Activated CD8-positive, alpha-beta memory T cell treated with anti-CD3 and anti-CD28 coated beads, Interleukin-2, amount 10 ng/mL, durations not matched to agents 7 days and 5 days (primary cell): ENCODE data around the gene TSHZ2. TPM values are rescaled to one million over a fixed set of nuclear protein-coding genes. Genes with fewer than 3 reads are reported as not detected.
"Not testable (repeated sequence)": the region's sequence is repeated elsewhere in the genome, so short reads cannot be mapped to it uniquely, and the experiment has no call there.

Experiments
- ATAC-seq: fragments of 150-1000 bp; cut with Tn5 transposase; one replicate; pipeline ENCODE4 v1.10.0; 2021; ENCODE audit warnings: moderate library complexity
- CTCF ChIA-PET: fragments of 350-600 bp; sonication (Branson Sonifier 250); formaldehyde crosslinking; loops from one replicate; lab custom pipeline; 2021; ENCODE audit warnings: antibody characterized with exemption; lab: Charles Lee
- DNase-seq: peaks from one replicate; pipeline ENCODE4 v3.0.0-alpha.2; 2020
- H3K27ac Mint-ChIP-seq: one replicate; pipeline ENCODE4 v1.8.0; 2021; ENCODE audit warnings: mild to moderate bottlenecking, mixed read lengths
- H3K27me3 Mint-ChIP-seq: one replicate; pipeline ENCODE4 v1.8.0; 2021; ENCODE audit warnings: mixed read lengths
- H3K36me3 Mint-ChIP-seq: one replicate; pipeline ENCODE4 v1.8.0; 2021; ENCODE audit warnings: mild to moderate bottlenecking, mixed read lengths
- H3K4me1 Mint-ChIP-seq: one replicate; pipeline ENCODE4 v1.8.0; 2021; ENCODE audit warnings: mixed read lengths
- H3K4me3 Mint-ChIP-seq: one replicate; pipeline ENCODE4 v1.8.0; 2021; ENCODE audit warnings: mild to moderate bottlenecking, moderate library complexity, mixed read lengths
- H3K9me3 Mint-ChIP-seq: one replicate; pipeline ENCODE4 v1.8.0; 2022; ENCODE audit warnings: low read depth, mixed read lengths
- total RNA-seq, 2 experiments: library from RNA; stranded (reverse); gene quantifications; one replicate each; pipeline ENCODE4 v1.2.3, GENCODE V29; 2021

The TSHZ2 gene
- total RNA-seq, 2 experiments from 2014 or later, result 0.18 to 1.9 TPM

DNA sequence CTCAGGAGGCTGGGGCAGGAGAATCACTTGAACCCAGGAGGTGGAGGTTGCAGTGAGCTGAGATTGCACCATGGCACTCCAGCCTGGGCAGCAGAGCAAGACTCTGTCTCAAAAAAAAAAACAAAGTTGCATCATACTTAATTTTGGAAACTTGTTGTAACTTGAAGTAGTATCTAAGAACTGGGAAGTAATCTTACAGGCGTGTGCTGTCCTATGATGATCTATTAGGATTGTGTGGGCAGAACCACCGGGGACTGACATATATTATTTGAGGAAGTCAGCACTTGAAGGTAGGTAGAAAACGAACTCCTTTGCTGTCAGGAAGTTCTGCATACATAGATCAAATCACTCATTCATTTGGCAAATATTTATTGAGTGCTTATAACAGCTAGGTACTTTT is 433.0 kb downstream of the TSHZ2 start:
- Mint-ChIP-seq H3K4me3 (no peak overlapping the region), H3K9me3 (peaks cover 2% of the 10 kb centered on the region), H3K27ac (no peak overlapping the region), H3K4me1 (peaks cover 8% of the 10 kb centered on the region), H3K36me3 (no peaks in the 10 kb centered on the region), H3K27me3 (no peaks in the 10 kb centered on the region)
- DNase-seq, result no peak
- no peak for ATAC-seq
- CTCF ChIA-PET, result interaction anchor here (1.8 kb wide), 1 partner anchor 143 kb away, joined by 5 read pairs; no protein-coding TSS in a partner anchor

DNA sequence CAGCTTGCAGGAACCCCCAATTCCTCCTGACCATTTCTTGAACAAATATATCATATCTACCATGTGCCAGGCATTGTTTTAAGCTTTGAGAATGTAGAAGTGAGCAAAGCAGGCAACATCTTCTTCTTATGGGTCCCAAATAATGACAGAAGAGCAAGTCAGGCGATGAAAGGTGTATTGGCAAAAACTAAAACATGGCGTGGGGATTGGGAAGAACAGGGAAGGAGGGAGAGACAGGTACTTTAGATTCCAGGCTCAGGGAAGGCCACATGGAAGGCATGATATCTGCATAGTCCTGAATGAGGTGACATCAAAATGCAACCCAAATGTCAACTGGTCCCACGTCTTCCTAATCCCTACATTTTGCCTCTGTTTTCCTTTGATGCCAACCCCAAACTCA is 434.4 kb downstream of the TSHZ2 start:
- Mint-ChIP-seq H3K9me3 (peaks cover 2% of the 10 kb centered on the region), H3K27ac (no peak overlapping the region), H3K27me3 (no peaks in the 10 kb centered on the region), H3K4me3 (no peak overlapping the region), H3K36me3 (no peaks in the 10 kb centered on the region), H3K4me1 (peaks cover 8% of the 10 kb centered on the region)
- DNase-seq, result no peak
- ATAC-seq, result no peak
- CTCF ChIA-PET, result interaction anchor here (1.8 kb wide), 1 partner anchor 141 kb away, joined by 5 read pairs; no protein-coding TSS in a partner anchor

DNA sequence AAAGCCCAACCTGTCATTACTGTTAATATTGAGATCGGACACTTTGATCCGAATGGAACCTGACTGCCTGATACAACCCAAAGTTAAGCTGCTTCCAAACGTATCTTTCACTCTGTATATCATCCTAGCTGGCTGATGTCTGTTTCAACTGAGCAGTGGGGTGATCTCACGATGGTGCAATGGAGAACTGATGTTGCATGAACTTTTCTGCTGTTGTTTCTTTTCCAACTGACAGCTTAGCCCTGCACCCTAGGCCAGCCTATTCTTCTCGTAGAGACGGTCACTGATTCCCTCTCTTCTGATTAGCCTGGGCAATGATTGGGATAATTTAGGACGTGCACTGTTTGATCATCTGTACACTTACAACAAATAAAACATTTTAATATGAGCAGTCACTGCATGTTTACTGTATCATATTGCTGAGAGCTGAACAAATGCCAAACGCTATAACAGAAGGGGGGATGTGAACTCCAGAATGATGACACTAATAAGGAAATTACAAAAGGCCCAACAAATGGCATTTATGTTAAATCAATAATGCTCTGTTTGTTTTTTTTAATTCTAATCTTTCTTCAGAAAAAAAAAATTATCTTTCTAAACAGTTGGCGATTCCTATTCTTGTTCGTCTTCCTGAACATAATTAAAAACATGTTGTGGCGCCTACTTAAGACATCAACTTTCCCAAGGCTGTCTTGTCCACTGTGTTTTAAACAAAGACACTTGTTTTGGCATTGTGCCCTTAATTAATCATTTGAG is 436.7 kb downstream of the TSHZ2 start:
- Mint-ChIP-seq H3K4me3 (no peak overlapping the region), H3K36me3 (no peaks in the 10 kb centered on the region), H3K4me1 (peaks cover 6% of the 10 kb centered on the region), H3K9me3 (no peaks in the 10 kb centered on the region), H3K27me3 (no peaks in the 10 kb centered on the region), H3K27ac (no peak overlapping the region)
- CTCF ChIA-PET, result no interaction called here
- DNase-seq (no peak), ATAC-seq (no peak)

DNA sequence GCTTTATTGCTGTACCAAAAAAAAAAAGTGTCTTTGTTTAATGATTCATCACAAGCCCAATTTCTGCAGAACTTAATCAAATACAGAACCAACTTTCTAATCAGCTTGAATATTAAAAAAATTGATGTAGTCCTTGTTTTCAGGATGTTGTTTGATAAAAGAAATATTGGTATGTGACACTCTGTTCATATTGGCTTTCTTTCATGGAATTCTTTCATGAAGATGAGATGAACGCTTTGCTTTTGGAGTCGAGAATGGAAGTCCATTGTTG is 437.2 kb downstream of the TSHZ2 start:
- H3K4me1 Mint-ChIP-seq, result peaks cover 6% of the 10 kb centered on the region
- no peak for ATAC-seq
- CTCF ChIA-PET, result no interaction called here
- H3K9me3 Mint-ChIP-seq, result no peaks in the 10 kb centered on the region
- no peak overlapping the region for H3K4me3 Mint-ChIP-seq
- no peaks in the 10 kb centered on the region for H3K36me3 Mint-ChIP-seq
- H3K27ac Mint-ChIP-seq, result no peak overlapping the region
- DNase-seq, result no peak
- no peaks in the 10 kb centered on the region for H3K27me3 Mint-ChIP-seq

DNA sequence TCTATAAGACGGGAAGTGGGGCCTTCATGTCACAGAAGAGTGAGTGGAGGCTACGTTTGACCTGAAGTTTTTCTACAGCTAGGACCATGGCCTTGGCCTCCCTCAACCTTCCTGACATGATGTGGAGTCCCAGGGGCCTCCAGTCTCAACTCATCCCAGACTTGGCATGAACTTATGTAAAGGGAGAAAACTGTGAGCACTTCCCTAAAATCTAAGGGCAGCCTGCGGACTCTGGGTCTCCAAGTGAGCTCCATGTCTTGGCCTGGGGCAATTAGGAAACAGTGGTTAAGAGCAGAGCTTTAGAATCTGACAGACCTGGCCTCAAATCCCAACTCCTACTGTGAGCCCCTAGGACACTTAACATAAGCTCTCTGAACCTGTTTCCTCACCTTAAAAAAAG is 439.0 kb downstream of the TSHZ2 start:
- Mint-ChIP-seq H3K36me3 (no peaks in the 10 kb centered on the region), H3K9me3 (no peaks in the 10 kb centered on the region), H3K4me3 (no peak overlapping the region), H3K27me3 (no peaks in the 10 kb centered on the region), H3K4me1 (peaks cover 6% of the 10 kb centered on the region), H3K27ac (no peak overlapping the region)
- no peak for DNase-seq
- no peak for ATAC-seq
- CTCF ChIA-PET, result interaction anchor here (0.9 to 2.7 kb wide), 3 partner anchors 137 to 534 kb away, joined by 4 to 20 read pairs (median 4); no protein-coding TSS in a partner anchor

DNA sequence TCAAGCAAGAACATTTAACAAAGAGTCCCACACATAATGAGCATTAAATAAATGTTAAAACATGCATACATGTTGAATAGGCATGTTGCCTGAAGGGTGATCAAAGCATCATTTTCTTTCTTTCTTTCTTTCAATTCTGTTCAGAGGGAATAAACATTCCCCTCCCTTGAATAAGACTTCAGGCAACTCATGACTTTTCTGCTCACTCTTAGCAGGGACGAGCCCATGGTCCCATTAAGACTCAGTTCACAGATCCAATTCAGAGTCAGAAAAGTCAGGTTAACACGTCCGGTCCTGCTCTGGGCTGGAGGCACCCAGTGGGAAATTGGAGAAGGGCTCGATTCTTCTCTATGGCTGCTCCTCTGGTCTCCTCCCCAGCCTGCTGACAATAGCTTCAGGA is 439.7 kb downstream of the TSHZ2 start:
- DNase-seq, result no peak
- ATAC-seq, result no peak
- Mint-ChIP-seq H3K27me3 (no peaks in the 10 kb centered on the region), H3K27ac (no peak overlapping the region), H3K9me3 (no peaks in the 10 kb centered on the region), H3K4me3 (no peak overlapping the region), H3K36me3 (no peaks in the 10 kb centered on the region), H3K4me1 (peaks cover 6% of the 10 kb centered on the region)
- CTCF ChIA-PET, result interaction anchor here (0.9 to 2.7 kb wide), 4 partner anchors 136 to 533 kb away, joined by 4 to 20 read pairs (median 4); no protein-coding TSS in a partner anchor

DNA sequence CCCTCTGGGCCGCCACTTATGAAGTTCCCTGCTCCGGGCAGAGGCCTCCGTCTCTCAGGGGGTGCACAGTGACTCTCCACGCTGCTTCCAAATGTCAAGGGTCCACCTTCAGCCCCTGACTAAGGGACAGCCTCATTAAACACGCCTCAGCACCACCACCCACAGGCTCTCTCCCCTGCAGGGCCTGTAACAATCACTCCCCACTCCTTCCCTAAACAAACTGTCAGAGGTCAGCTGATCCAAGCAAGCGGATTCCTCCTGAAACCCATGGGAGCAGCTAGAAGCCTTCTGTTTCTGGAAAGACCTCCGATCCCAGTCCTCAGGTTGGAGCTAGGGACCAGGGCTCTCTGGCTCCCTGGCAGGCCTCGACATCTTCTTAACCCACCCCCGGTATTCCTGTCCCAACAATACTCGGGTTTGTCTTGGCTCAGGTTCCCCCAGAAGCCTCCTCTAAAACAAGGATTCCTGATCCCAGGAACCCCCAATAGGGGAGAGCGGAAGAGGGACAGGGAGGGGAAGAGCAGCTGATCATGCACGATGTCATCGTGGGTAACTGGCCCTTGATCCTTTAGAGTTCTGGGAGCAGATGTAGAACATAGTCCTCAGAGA is 440.5 kb downstream of the TSHZ2 start:
- H3K27me3 Mint-ChIP-seq, result no peaks in the 10 kb centered on the region
- H3K27ac Mint-ChIP-seq, result no peak overlapping the region
- H3K36me3 Mint-ChIP-seq, result no peaks in the 10 kb centered on the region
- H3K9me3 Mint-ChIP-seq, result no peaks in the 10 kb centered on the region
- peaks cover 6% of the 10 kb centered on the region for H3K4me1 Mint-ChIP-seq
- H3K4me3 Mint-ChIP-seq, result no peak overlapping the region
- CTCF ChIA-PET, result interaction anchor here (0.6 to 2.7 kb wide), 8 partner anchors 17 to 532 kb away, joined by 3 to 20 read pairs (median 4); no protein-coding TSS in a partner anchor
- no peak for DNase-seq
- no peak for ATAC-seq

DNA sequence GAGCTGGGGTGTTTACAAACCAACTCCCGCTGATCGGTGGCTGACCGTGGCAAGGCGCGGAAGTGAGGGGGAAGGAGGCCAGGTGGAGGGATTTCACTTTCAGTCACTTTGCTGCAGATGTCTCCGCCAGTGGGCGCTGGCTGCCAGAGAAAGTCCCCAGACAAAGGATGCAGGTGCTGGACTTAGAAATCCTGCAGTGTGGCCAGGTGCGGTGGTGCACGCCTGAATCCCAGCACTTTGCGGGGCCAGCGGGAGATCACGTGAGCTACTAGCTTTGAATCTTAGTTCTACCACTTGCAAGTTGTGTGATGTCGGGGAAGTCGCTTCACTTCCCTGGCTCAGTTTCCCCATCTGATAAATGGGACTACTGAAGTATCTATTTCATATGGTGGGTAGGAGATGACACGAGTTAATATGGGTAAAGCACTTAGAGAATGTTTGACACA is 441.1 kb downstream of the TSHZ2 start:
- CTCF ChIA-PET, result interaction anchor here (0.6 to 2.7 kb wide), 8 partner anchors 16 to 529 kb away, joined by 3 to 20 read pairs (median 4); no protein-coding TSS in a partner anchor
- Mint-ChIP-seq H3K36me3 (no peaks in the 10 kb centered on the region), H3K4me1 (peaks cover 6% of the 10 kb centered on the region), H3K4me3 (no peak overlapping the region), H3K27me3 (no peaks in the 10 kb centered on the region), H3K27ac (no peak overlapping the region), H3K9me3 (no peaks in the 10 kb centered on the region)
- ATAC-seq, result peak; percentile 64
- DNase-seq, result peak; percentile 76

DNA sequence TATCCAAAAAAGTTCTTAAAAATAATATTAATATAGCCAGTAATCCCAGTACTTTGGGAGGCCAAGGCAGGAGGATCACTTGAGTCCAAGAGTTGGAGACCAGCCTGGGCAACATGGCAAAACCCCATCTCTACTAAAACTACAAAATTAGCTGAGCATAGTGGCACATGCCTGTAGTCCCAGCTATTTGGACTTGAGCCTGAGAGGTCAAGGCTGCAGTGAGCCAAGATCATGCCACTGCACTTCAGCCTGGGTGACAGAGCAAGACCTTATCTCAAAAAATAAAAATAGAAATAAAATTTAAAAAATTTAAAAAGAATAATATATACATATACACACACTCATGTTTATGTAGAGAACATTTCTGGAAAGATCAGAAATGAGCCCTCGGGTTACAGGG is 441.7 kb downstream of the TSHZ2 start:
- not testable (repeated sequence) for H3K27me3 Mint-ChIP-seq, DNase-seq, H3K27ac Mint-ChIP-seq, ATAC-seq, H3K4me3 Mint-ChIP-seq, H3K9me3 Mint-ChIP-seq, H3K36me3 Mint-ChIP-seq, H3K4me1 Mint-ChIP-seq
- CTCF ChIA-PET, result interaction anchor here (0.7 to 2.7 kb wide), 3 partner anchors 35 to 526 kb away, joined by 3 to 20 read pairs (median 4); no protein-coding TSS in a partner anchor

DNA sequence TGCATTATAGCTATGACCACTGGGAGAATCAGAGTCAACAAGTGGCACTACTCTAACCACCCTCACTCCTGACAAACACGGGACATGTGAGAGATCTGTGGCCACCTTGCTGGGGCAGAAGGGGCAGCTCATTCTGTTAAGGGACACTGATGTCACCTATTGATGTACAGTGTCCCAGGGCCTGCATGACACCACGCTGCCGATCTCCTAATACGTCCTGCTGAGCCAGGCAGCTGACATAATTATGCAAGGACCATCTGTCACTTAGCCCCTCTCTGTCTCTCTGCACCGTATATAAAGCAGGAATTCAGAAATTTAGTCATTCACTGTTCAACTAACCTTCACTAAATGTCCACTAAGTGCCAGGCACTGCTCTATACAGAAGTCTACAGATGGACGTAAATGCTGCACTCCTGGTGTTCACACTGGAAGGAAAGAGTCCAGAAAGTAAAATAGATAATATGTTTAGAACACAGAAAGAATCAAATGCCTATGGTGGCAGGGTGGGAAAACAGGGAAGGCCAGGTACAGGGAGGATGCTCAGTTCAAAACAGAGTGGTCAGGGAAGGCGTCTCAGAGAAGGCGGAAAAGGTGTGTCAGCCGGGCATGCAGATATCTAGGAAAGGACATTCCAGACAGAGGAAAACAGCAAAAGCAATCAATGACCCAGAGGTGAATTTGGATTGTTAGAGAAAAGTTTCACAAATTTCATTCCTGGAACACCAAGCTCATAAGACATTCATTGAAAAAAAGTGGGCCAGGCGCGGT is 447.7 kb downstream of the TSHZ2 start:
- Mint-ChIP-seq H3K27ac (no peak overlapping the region), H3K36me3 (no peaks in the 10 kb centered on the region), H3K4me3 (no peak overlapping the region), H3K9me3 (no peaks in the 10 kb centered on the region), H3K27me3 (peaks cover 3% of the 10 kb centered on the region), H3K4me1 (no peaks in the 10 kb centered on the region)
- ATAC-seq (no peak), DNase-seq (no peak)
- CTCF ChIA-PET, result no interaction called here

DNA sequence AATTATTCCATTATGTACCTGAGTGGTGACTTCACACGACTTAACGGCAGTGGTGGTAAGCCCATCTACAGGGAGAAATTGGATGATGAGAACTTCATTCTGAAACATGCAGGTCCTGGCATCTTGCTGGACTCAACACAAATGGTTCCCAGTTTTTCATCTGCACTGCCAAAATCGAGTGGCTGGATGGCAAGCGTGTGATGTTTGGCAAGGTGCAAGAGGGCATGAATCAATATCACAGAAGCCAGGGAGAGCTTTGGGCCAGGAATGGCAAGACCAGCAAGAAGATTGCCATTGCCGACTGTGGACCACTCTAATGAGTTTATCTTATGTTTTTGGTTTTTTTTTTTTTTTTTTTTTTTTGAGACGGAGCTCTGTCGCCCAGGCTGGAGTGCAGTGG is 449.2 kb downstream of the TSHZ2 start:
- no peaks in the 10 kb centered on the region for H3K9me3 Mint-ChIP-seq
- H3K27ac Mint-ChIP-seq, result no peak overlapping the region
- CTCF ChIA-PET, result no interaction called here
- no peak overlapping the region for H3K4me3 Mint-ChIP-seq
- peaks cover 5% of the 10 kb centered on the region for H3K27me3 Mint-ChIP-seq
- H3K4me1 Mint-ChIP-seq, result no peaks in the 10 kb centered on the region
- DNase-seq (no peak), ATAC-seq (no peak)
- no peaks in the 10 kb centered on the region for H3K36me3 Mint-ChIP-seq

DNA sequence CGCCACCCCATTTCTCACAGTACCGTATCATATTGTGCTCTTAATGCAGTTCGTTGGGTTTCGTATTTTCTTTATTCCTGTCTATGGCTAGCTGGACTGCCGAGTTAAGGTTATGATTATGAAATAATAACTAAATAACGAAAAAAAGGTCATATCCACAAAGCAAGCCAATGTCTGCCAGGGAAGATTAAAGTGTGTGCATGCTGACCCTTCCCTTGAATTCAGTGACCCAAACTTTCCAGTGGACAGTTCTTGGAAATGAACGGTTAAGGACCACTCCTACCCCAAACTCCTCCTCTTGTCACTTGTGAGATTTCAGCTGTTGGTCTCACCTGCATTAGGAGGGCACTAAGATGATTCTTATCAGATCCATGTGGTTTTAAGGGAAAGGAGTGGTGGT is 449.9 kb downstream of the TSHZ2 start:
- Mint-ChIP-seq H3K27me3 (peaks cover 5% of the 10 kb centered on the region), H3K36me3 (no peaks in the 10 kb centered on the region), H3K9me3 (no peaks in the 10 kb centered on the region), H3K4me3 (no peak overlapping the region), H3K4me1 (no peaks in the 10 kb centered on the region), H3K27ac (no peak overlapping the region)
- ATAC-seq (no peak), DNase-seq (no peak)
- CTCF ChIA-PET, result no interaction called here

DNA sequence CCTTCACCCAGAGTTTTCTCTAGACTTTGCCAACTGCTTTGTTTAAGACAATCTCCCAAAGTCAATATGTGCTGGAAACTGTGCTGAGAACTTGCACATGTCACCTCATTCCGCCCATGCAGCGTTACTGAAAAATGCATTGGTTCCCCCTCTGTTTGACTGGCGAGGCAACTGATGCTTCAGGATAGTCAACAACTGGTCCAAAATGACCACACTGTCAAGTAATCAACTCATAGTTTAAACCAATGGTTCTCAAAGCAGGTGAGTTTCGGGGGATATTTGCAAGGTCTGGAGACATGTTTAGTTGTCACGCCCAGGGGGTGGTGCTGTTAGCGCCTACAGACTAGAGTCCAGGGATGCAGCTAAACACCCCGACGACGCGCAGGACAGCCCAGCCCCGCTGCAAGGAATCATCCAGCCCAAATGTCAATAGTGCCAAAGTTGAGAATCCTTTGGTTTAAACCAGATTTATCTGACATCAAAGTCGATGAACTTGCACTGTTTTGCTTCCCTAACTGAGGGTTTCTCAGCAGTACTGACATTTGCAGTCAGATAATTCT is 451.5 kb downstream of the TSHZ2 start:
- H3K27ac Mint-ChIP-seq, result no peak overlapping the region
- peaks cover 4% of the 10 kb centered on the region for H3K4me1 Mint-ChIP-seq
- CTCF ChIA-PET, result no interaction called here
- DNase-seq, result no peak
- peaks cover 5% of the 10 kb centered on the region for H3K27me3 Mint-ChIP-seq
- peaks cover 1% of the 10 kb centered on the region for H3K36me3 Mint-ChIP-seq
- ATAC-seq, result no peak
- H3K9me3 Mint-ChIP-seq, result no peaks in the 10 kb centered on the region
- no peak overlapping the region for H3K4me3 Mint-ChIP-seq
